H1 (cell line): ENCODE data around the gene MTFMT. TPM values are rescaled to one million over a fixed set of nuclear protein-coding genes. Genes with fewer than 3 reads are reported as not detected.

Experiments
- CTCF ChIA-PET: fragments of 300-600 bp; sonication (Branson Sonifier 250); formaldehyde crosslinking; loops from one replicate; lab custom pipeline; 2021; ENCODE audit not compliant: partially characterized antibody; lab: Charles Lee
- POLR2A ChIA-PET: fragments of 300-600 bp; sonication (Branson Sonifier 250); formaldehyde crosslinking; loops from one replicate; lab custom pipeline; 2021; ENCODE audit warnings: inconsistent platforms; ENCODE audit not compliant: partially characterized antibody; lab: Charles Lee
- DNase-seq, 2 experiments: peaks; one replicate each; pipeline versions ENCODE4 v3.0.0 to v3.0.0-alpha.2; 2010 to 2022; ENCODE audit warnings: low spot score in 2 of 2, low read depth in 1 of 2, mixed read lengths in 1 of 2
- FAIRE-seq: peaks from 2 replicates; lab custom pipeline; 2011; peaks lifted over from hg19 to GRCh38; lab: Jason Lieb, UNC
- H2AFZ ChIP-seq: 2 replicates; pipeline ENCODE4 v1.8.1; 2012; ENCODE audit warnings: low read length, inconsistent platforms
- H2AK5ac ChIP-seq: 2 replicates; pipeline ENCODE4 v1.6.1; 2013; ENCODE audit warnings: low read depth, low read length
- H2BK120ac ChIP-seq: replicated peaks from 2 replicates; pipeline ENCODE3; 2013; ENCODE audit warnings: low read depth, low read length, inconsistent platforms
- H2BK12ac ChIP-seq: 2 replicates; pipeline ENCODE4 v1.6.1; 2013; ENCODE audit warnings: low read depth, low read length
- H2BK15ac ChIP-seq: 2 replicates; pipeline ENCODE4 v1.6.1; 2013; ENCODE audit warnings: low read length
- H2BK20ac ChIP-seq: 2 replicates; pipeline ENCODE4 v1.6.1; 2013; ENCODE audit warnings: low read length
- H2BK5ac ChIP-seq: 2 replicates; pipeline ENCODE4 v1.6.1; 2013; ENCODE audit warnings: low read depth, low read length
- H3K14ac ChIP-seq: 2 replicates; pipeline ENCODE4 v1.6.1; 2013; ENCODE audit warnings: inconsistent platforms; ENCODE audit not compliant: insufficient read length
- H3K18ac ChIP-seq: 2 replicates; pipeline ENCODE4 v1.6.1; 2013; ENCODE audit warnings: low read length; ENCODE audit errors: extremely low read depth
- H3K23ac ChIP-seq: 2 replicates; pipeline ENCODE4 v1.6.1; 2013; ENCODE audit warnings: inconsistent platforms; ENCODE audit not compliant: insufficient read length
- H3K23me2 ChIP-seq: 2 replicates; pipeline ENCODE4 v1.6.1; 2013; ENCODE audit warnings: low read depth, low read length
- H3K27ac ChIP-seq: 2 replicates; pipeline ENCODE4 v1.6.1; 2011; ENCODE audit warnings: low read depth, low read length, inconsistent platforms
- H3K27me3 ChIP-seq, 4 experiments: replicated peaks in 1 of 4; 1 replicate in 1 of 4; 2 replicates in 3 of 4; pipeline versions ENCODE4 v1.6.1 to v1.8.1; 2011 to 2013; ENCODE audit warnings: low read length in 3 of 4, mild to moderate bottlenecking in 3 of 4, inconsistent platforms in 2 of 4, mixed read lengths in 2 of 4, moderate library complexity in 1 of 4; ENCODE audit not compliant: control insufficient read depth in 3 of 4, insufficient read depth in 3 of 4; ENCODE audit errors: extremely low read depth in 1 of 4
- H3K36me3 ChIP-seq, 4 experiments: 2 replicates each; pipeline versions ENCODE4 v1.6.1 to v1.8.1; 2011 to 2013; ENCODE audit warnings: mild to moderate bottlenecking in 4 of 4, low read length in 3 of 4, moderate library complexity in 2 of 4, control low read depth in 1 of 4, inconsistent platforms in 1 of 4; ENCODE audit not compliant: insufficient read depth in 4 of 4, control insufficient read depth in 2 of 4
- H3K4ac ChIP-seq: replicated peaks from 2 replicates; pipeline ENCODE3; 2013; ENCODE audit warnings: low read length, low read depth, mixed read lengths, inconsistent platforms; ENCODE audit not compliant: insufficient read length
- H3K4me1 ChIP-seq, 4 experiments: replicated peaks in 1 of 4; 1 replicate in 1 of 4; 2 replicates in 3 of 4; pipeline versions ENCODE4 v1.6.1 to v1.8.1; 2011 to 2013; ENCODE audit warnings: low read length in 3 of 4, inconsistent platforms in 2 of 4, mixed read lengths in 1 of 4; ENCODE audit not compliant: insufficient read depth in 4 of 4, control insufficient read depth in 3 of 4
- H3K4me2 ChIP-seq, 2 experiments: 2 replicates each; pipeline versions ENCODE4 v1.6.1 to v1.8.1; 2011 to 2013; ENCODE audit warnings: low read depth in 2 of 2, low read length in 2 of 2, control low read depth in 1 of 2, inconsistent platforms in 1 of 2, mild to moderate bottlenecking in 1 of 2; ENCODE audit not compliant: insufficient read depth in 1 of 2
- H3K4me3 ChIP-seq, 4 experiments: fragments of 200-600, 300-600 bp in 1 of 4; sonication (generic), shearing (Covaris generic), sonication (Bioruptor Twin) in 1 of 4; 2 replicates each; pipeline versions ENCODE4 v1.5.1 to v1.8.1; 2011 to 2016; ENCODE audit warnings: low read length in 4 of 4, low read depth in 3 of 4, control low read depth in 2 of 4, inconsistent platforms in 2 of 4, mild to moderate bottlenecking in 2 of 4, mixed read lengths in 1 of 4, moderate library complexity in 1 of 4; ENCODE audit not compliant: insufficient read depth in 2 of 4; ENCODE audit errors: extremely low read depth in 1 of 4
- H3K56ac ChIP-seq: replicated peaks from 2 replicates; pipeline ENCODE3; 2013; ENCODE audit warnings: low read depth, mild to moderate bottlenecking, mixed read lengths, low read length, inconsistent platforms; ENCODE audit not compliant: insufficient read length
- H3K79me1 ChIP-seq: 2 replicates; pipeline ENCODE4 v1.6.1; 2013; ENCODE audit warnings: low read depth, low read length, control low read depth
- H3K79me2 ChIP-seq, 2 experiments: 2 replicates each; pipeline versions ENCODE4 v1.6.1 to v1.8.1; 2012 to 2013; ENCODE audit warnings: low read length in 2 of 2, mild to moderate bottlenecking in 2 of 2, inconsistent platforms in 1 of 2; ENCODE audit not compliant: insufficient read depth in 2 of 2, control insufficient read depth in 1 of 2
- H3K9ac ChIP-seq, 4 experiments: replicated peaks in 1 of 4; 1 replicate in 1 of 4; 2 replicates in 3 of 4; pipeline versions ENCODE4 v1.6.1 to v1.8.1; 2011 to 2013; ENCODE audit warnings: low read depth in 3 of 4, low read length in 3 of 4, control low read depth in 2 of 4, mild to moderate bottlenecking in 2 of 4, moderate library complexity in 2 of 4, inconsistent platforms in 1 of 4; ENCODE audit errors: extremely low read depth in 1 of 4
- H3K9me3 ChIP-seq, 2 experiments: 2 replicates each; pipeline versions ENCODE4 v1.6.1 to v1.8.1; 2012 to 2013; ENCODE audit warnings: mild to moderate bottlenecking in 2 of 2, moderate library complexity in 2 of 2, control low read depth in 1 of 2, inconsistent platforms in 1 of 2, low read depth in 1 of 2, low read length in 1 of 2, mixed read lengths in 1 of 2; ENCODE audit not compliant: insufficient read depth in 2 of 2
- H4K20me1 ChIP-seq, 2 experiments: replicated peaks in 1 of 2; 2 replicates each; pipeline versions ENCODE3 to v1.8.1; 2011 to 2013; ENCODE audit warnings: inconsistent platforms in 2 of 2, low read length in 2 of 2, mild to moderate bottlenecking in 1 of 2; ENCODE audit not compliant: insufficient read depth in 2 of 2, control insufficient read depth in 1 of 2
- H4K5ac ChIP-seq: 2 replicates; pipeline ENCODE4 v1.6.1; 2013; ENCODE audit warnings: low read length, low read depth, mixed read lengths, inconsistent platforms; ENCODE audit not compliant: insufficient read length
- H4K8ac ChIP-seq: 2 replicates; pipeline ENCODE4 v1.8.0; 2013; ENCODE audit warnings: mild to moderate bottlenecking, moderate library complexity, low read length, inconsistent platforms; ENCODE audit not compliant: insufficient read depth; ENCODE audit errors: extremely low read depth
- H4K91ac ChIP-seq: replicated peaks from 2 replicates; pipeline ENCODE3; 2013; ENCODE audit warnings: low read length, mixed read lengths, inconsistent platforms; ENCODE audit not compliant: insufficient read length
- CREB1 ChIP-seq: IDR thresholded peaks from 2 replicates; pipeline ENCODE4 v1.6.1; 2012; ENCODE audit warnings: inconsistent platforms
- CTCF ChIP-seq, 3 experiments: IDR thresholded peaks; 1 replicate in 2 of 3; 2 replicates in 1 of 3; pipeline versions ENCODE4 v1.5.1 to v1.6.1; 2011; ENCODE audit warnings: low read length in 3 of 3, mild to moderate bottlenecking in 3 of 3, inconsistent platforms in 2 of 3, low read depth in 1 of 3, moderate library complexity in 1 of 3; ENCODE audit not compliant: insufficient read depth in 1 of 3; ENCODE audit errors: control extremely low read depth in 1 of 3
- GTF2F1 ChIP-seq: IDR thresholded peaks from 2 replicates; pipeline ENCODE4 v1.6.1; 2012; ENCODE audit warnings: low read depth, low read length, improper control_type of control experiment, borderline replicate concordance
- KDM4A ChIP-seq: IDR thresholded peaks from one replicate; pipeline ENCODE4 v1.7.1; 2012; ENCODE audit warnings: low read depth, mild to moderate bottlenecking, moderate library complexity, low read length, inconsistent platforms; ENCODE audit not compliant: severe bottlenecking
- MAX ChIP-seq: IDR thresholded peaks from 2 replicates; pipeline ENCODE4 v1.6.1; 2012; ENCODE audit warnings: inconsistent platforms
- POLR2AphosphoS5 ChIP-seq: IDR thresholded peaks from 2 replicates; pipeline ENCODE4 v1.6.1; 2011; ENCODE audit warnings: low read depth, low read length
- SIN3A ChIP-seq, 2 experiments: IDR thresholded peaks in 1 of 2; conservative IDR thresholded peaks in 1 of 2; 2 replicates each; pipeline ENCODE4 v1.6.1; 2011 to 2012; ENCODE audit warnings: low read length in 2 of 2, improper control_type of control experiment in 1 of 2, low read depth in 1 of 2, mild to moderate bottlenecking in 1 of 2
- YY1 ChIP-seq: IDR thresholded peaks from 2 replicates; pipeline ENCODE4 v1.6.1; 2011; ENCODE audit warnings: low read depth, mild to moderate bottlenecking, low read length
- WGBS, 2 experiments: shearing (Covaris generic) in 1 of 2; methylation state at CpG; one replicate each; pipeline versions ENCODE4 v1.1.6 to v1.1.7; 2013 to 2015; ENCODE audit warnings: low lambda C conversion rate in 2 of 2, mixed read lengths in 2 of 2, inconsistent platforms in 1 of 2, low coverage in 1 of 2, missing lambda C conversion rate in 1 of 2; ENCODE audit not compliant: insufficient replicate concordance in 2 of 2, insufficient coverage in 1 of 2, insufficient read length in 1 of 2; ENCODE audit errors: extremely low coverage in 1 of 2, missing lambda C conversion rate in 1 of 2; 5-methylcytosine and 5-hydroxymethylcytosine counted together
- polyA plus RNA-seq, 7 experiments: library from polyadenylated mRNA; depleted of rRNA in 3 of 7; stranded (reverse) in 5 of 7; unstranded in 2 of 7; fragments of >200 nt in 5 of 7; fragments of 200-250 nt in 2 of 7; gene quantifications; 1 replicate in 5 of 7; 2 replicates in 1 of 7; 4 replicates in 1 of 7; pipeline versions ENCODE4 v1.2.1 to v1.2.3, GENCODE V29; 2011 to 2013; ENCODE audit warnings: missing spikeins in 2 of 7, mixed read lengths in 2 of 7
- total RNA-seq: library from RNA; stranded (reverse); fragmentation: NEBNext Ultra II Directional; extraction: Animal tissue kit (Norgen Biotek cat#: 25700); gene quantifications from 2 replicates; pipeline ENCODE4 v1.2.1, GENCODE V29; 2021

Gene MTFMT
- total and polyA plus RNA-seq, 2 of the 8 experiments (the other 6 are each of a cell fraction or from before 2014, with no cell fraction given): 7.7 to 20.8 TPM

- POLR2A ChIA-PET: interaction anchor here (0.9 kb wide), 1 partner anchor 265 kb away, joined by 3 read pairs; no protein-coding TSS in a partner anchor
- 0 out of 2 replicates have a peak, but pooled peaks have one; percentile 16 for TF ChIP-seq YY1
- peak in 1 of 2 experiments; percentile 79; a peak in 1 of 4 replicates for TF ChIP-seq SIN3A (conservative IDR thresholded peaks at IDR 0.05 in 1 of 2, IDR thresholded peaks at IDR 0.05 in 1 of 2; ENCODE audit: low read depth in 1 of 2, low read length in 2 of 2)
- TF ChIP-seq POLR2AphosphoS5: no peak
- peak; percentile 95 to 99 (median 97) for TF ChIP-seq CTCF (IDR thresholded peaks at IDR 0.05; ENCODE audit: control extremely low read depth in 1 of 3, insufficient read depth in 1 of 3, low read depth in 1 of 3, low read length in 3 of 3)
- no peak for TF ChIP-seq KDM4A
- peak; percentile 85 for TF ChIP-seq CREB1
- no peak for TF ChIP-seq GTF2F1
- TF ChIP-seq MAX: peak; percentile 44; the same call in 1 of the 2 replicates
These were observed 3.5 kb upstream of the MTFMT start for GRCh38 chr15:65032801-65033537.

More at GRCh38 chr15:65032801-65033537, 3.5 kb upstream of the MTFMT start:
- Histone ChIP-seq H3K27me3 (no peaks in the 10 kb centered on the region), H2AFZ (0 out of 2 replicates have a peak overlapping the region, but pooled peaks have one; percentile 11), H3K23ac (no peak overlapping the region), H3K79me2 (peaks cover 0 to 7% of the 10 kb centered on the region in 2 experiments; a peak in 1 of 4 replicates), H3K36me3 (no peaks in the 10 kb centered on the region), H2BK120ac (no peak overlapping the region), H3K9me3 (no peaks in the 10 kb centered on the region), H2BK20ac (no peak overlapping the region), H3K18ac (no peak overlapping the region; the same call in 1 of the 2 replicates), H2BK5ac (no peak overlapping the region), H3K23me2 (no peaks in the 10 kb centered on the region; the same call in 1 of the 2 replicates), H2BK15ac (peak overlapping the region; percentile 50; the same call in 1 of the 2 replicates), H2AK5ac (no peak overlapping the region), H3K4me3 (no peak overlapping the region), H4K20me1 (no peaks in the 10 kb centered on the region), H4K91ac (no peak overlapping the region), H3K4me2 (peak overlapping the region in 1 of 2 experiments; percentile 9; a peak in 1 of 4 replicates), H4K5ac (no peak overlapping the region), H3K4me1 (peaks cover 0 to 2% (median 0%) of the 10 kb centered on the region in 4 experiments; a peak in 1 of 7 replicates), H3K4ac (no peak overlapping the region), H3K14ac (no peak overlapping the region), H3K9ac (no peak overlapping the region), H2BK12ac (no peak overlapping the region), H3K56ac (no peak overlapping the region), H3K79me1 (peaks cover 4% of the 10 kb centered on the region; the same call in 1 of the 2 replicates), H4K8ac (no peak overlapping the region), H3K27ac (no peak overlapping the region)
- DNase-seq: peak; percentile 70 to 79
- CTCF ChIA-PET: interaction anchor here (0.6 to 6.5 kb wide), 37 partner anchors 8 to 264 kb away, joined by 3 to 57 read pairs (median 5); partner anchors contain the start of genes KBTBD13, PARP16, RASL12 and SLC51B
- peak; percentile 77 for FAIRE-seq
- WGBS, 2 experiments: 37% methylated on average over 13 of the region's 13 CpGs; no CpG with 5 or more reads in 1 of the 2 experiments
